Cardiac septum (tissue), 1 donor: ENCODE data around the gene XYLT2. TPM values are rescaled to one million over a fixed set of nuclear protein-coding genes. Genes with fewer than 3 reads are reported as not detected.

Experiments used
- DNase-seq: peaks from one replicate; pipeline ENCODE4 v3.0.0-alpha.2; 2020; ENCODE audit warnings: low spot score
- intact Hi-C: fragments of 100-400 bp; cut with DNase I; formaldehyde crosslinking; loops from one replicate; pipeline ENCODE4 v1.14.0; 2022
- total RNA-seq: library from RNA; stranded (reverse); fragmentation: NEBNext Ultra II Directional; extraction: Animal tissue kit (Norgen Biotek cat#: 25700); gene quantifications from one replicate; pipeline ENCODE4 v1.2.1, GENCODE V29; 2021
- donor health status: DM: no; HTN: no; CAD: no.

The XYLT2 gene
- total RNA-seq, 1 donor from 2014 or later = 10.8 TPM

GRCh38 chr17:50346313-50347116 lies 589 bp downstream of the XYLT2 start:
- no peak for DNase-seq
- intact Hi-C loops = no loop called here

DNA sequence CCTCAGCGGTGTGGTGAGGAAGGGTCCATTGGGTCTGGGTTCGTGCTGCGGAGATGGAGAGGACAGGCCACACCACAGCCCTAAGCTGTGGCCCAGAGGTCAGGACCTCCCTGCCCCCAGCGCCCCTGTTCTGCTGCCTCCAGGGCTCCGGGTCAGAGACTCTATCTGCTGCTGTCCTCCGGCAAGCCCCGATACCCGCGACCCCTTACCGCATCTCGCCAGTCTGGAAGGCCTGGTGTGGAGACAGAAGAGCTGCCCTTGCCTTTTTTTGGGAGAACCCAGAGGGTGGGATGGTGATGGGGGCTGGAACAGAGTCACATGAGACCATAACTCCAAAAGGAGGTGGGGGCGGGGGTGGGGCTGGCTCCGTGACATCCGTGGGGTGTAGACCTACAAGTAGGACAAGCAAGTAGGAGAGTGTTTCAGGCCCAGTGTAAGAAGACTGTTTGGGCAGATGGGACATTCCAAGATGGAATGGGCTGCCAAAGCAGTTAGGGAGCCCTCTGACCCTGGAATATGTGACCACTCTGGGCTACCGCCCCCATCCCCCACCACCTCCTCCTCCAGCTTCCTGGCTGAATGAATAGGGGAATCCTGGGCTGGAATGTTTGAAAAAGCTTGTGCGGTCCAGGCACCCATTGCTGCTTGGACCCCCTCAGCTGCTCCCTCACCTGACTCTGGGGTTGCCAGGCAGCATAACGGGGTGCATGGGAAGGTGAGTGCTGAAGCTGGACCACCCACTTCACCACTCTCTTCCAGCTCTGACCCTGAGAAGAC lies 1.4 kb downstream of the XYLT2 start:
- intact Hi-C loops = no loop called here
- DNase-seq = no peak

DNA sequence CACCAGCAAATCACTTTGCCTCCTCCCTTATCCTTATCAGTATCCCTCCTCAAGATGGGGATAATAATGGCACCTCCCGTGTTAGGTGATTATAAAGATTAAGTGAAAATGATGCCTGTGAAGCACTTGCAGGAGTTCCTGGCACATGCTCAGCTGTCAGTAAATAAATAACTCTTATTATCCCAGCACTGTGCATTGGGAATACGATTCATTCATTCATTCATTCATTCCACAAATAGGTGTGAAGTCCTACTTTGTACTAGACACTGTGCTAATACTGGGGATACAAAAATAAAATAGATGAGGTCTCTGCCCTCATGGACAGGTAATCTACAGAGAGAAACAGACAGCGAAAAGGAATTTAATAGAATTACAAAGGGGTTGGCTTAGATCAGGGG lies 2.0 kb downstream of the XYLT2 start:
- intact Hi-C loops = no loop called here
- no peak for DNase-seq

- intact Hi-C loops = no loop called here
- DNase-seq = no peak
Observed at GRCh38 chr17:50348522-50349242, 2.8 kb downstream of the XYLT2 start.

DNA sequence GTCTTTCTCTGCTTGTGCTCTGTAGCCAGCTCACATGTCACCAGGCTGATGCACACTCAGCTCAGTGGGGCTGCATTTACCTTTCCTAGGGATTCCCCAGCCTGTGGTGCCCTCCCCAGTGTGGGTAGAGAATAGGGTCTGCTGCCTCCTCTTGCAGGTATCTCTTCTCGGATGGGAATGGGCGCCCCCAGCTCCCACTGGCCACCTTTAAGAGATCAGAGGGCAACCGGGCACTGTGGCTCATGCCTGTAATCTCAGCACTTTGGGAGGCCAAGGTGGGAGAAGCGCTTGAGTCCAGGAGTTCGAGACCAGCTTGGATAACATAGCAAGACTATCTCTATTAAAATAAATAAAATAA lies 3.3 kb downstream of the XYLT2 start:
- no peak for DNase-seq
- intact Hi-C loops = no loop called here

GRCh38 chr17:50350733-50351132 lies 4.8 kb downstream of the XYLT2 start:
- intact Hi-C loops = no loop called here
- DNase-seq = no peak

DNA sequence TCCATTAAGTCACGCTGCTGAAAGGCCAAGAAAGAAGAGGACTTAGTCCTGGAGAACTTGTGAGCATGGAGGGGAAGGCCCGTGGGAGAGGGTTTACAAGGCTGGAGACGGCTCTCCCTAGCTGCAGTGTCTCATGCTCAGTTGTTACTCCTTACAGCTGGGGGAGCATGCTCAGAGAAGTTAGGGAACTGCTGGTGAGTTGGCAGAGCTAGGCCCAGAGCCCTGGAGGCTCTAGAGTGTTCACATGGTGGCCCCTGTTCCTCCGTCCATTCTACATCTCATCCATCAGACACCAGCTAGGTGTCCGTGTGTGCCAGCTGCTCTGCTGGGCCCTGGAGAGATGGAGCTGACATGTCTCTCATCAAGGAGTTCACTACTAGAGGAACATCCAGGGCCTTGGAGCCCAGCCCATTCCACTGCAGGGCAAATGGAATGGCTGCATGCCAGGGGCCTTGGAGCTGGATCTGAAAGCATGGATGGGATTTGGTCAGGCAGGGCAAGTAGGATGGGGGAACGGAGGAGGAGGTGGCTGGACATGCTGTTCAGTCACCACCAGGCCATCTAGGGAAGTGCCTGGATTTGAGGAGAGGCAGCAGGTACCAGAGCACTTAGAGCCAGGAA lies 6.3 kb downstream of the XYLT2 start:
- intact Hi-C loops = no loop called here
- DNase-seq = no peak

DNA sequence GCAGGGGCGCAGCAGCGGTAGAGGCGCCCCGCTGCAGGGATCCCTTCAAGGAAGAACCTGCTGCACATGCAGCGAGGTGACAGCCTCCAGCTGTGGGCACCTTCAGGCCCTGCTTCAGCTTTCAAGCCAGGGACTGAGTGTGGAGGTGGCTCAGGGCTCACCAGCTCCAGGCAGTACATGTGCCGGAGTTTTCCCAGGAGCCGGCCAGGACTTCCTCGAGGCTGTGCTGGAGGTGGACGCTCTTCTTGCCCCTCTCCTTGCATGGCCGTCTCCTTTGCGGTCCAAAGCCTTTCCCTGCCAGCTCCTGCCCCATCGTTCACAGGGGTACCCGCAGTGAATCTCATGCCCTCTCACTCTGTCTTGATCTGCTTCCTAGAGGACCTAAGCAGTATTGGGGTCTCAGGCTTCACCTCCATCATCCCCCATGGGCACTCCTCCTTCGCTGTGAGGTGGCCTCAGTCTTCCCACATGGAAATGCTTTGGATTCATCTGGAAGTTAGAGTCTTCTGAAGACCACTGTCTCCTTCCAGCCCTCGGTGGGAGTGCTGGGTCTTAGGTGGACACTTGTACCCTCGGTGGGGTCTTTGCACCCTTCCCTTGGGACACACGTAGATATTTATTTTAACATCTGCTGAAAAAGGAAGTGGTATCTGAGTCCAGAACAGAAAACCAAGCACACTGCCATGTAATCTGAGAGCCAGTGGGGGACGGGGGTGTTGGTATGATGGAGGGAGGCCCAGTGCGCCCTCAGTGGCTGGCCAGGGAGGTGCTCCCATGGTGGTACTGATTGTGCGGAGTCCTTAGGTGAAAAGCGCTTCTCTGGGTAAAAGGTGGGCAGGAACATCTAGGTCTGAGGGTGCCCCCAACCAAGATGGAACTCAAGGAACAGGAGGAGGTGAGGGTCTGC lies 7.0 kb downstream of the XYLT2 start:
- DNase-seq = no peak

DNA sequence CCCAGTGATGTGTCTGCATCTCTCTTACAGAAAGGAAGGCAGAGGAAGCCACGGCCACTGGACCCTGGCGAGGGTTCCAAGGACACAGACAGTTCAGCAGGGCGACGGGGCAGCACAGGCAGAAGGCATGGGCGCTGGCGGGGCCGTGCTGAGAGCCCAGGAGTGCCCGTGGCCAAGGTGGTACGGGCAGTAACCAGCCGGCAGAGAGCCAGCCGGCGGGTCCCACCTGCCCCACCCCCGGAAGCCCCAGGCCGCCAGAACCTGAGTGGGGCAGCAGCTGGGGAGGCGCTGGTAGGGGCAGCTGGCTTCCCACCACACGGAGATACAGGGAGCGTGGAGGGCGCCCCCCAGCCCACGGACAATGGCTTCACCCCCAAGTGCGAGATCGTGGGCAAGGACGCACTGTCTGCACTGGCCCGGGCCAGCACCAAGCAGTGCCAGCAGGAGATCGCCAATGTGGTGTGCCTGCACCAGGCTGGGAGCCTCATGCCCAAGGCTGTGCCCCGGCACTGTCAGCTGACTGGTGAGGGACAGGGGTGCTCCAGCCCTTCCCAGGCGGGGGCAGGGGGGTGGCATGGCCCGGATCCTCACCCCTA lies 7.8 kb downstream of the XYLT2 start:
- DNase-seq = no peak
- intact Hi-C loops = no loop called here

More for the DNA sequence above, 7.0 kb downstream of the XYLT2 start:
- intact Hi-C loops = no loop called here

DNA sequence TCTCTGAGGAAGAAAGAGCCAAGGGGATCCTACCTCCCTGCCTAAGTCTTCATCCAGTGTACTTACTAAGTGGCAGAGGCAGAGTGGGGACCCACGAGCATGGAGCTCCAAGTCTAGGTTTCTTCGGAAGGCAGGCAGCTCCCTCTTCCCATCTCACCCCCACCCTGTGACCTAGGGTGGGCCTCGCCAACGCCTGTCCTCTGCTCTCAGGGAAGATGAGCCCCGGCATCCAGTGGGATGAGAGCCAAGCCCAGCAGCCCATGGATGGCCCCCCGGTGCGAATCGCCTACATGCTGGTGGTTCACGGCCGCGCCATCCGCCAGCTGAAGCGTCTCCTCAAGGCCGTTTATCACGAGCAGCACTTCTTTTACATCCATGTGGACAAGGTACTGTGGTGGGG lies 8.3 kb downstream of the XYLT2 start:
- no peak for DNase-seq
- intact Hi-C loops = no loop called here

GRCh38 chr17:50354776-50355175 lies 8.8 kb downstream of the XYLT2 start:
- DNase-seq = no peak
- intact Hi-C loops = no loop called here

- intact Hi-C loops = no loop called here
Observed at GRCh38 chr17:50355336-50355700, 9.4 kb downstream of the XYLT2 start.

GRCh38 chr17:50355701-50356341 lies 9.9 kb downstream of the XYLT2 start:
- intact Hi-C loops = no loop called here
- DNase-seq = no peak

More at GRCh38 chr17:50355336-50355700, 9.4 kb downstream of the XYLT2 start:
- DNase-seq = no peak

DNA sequence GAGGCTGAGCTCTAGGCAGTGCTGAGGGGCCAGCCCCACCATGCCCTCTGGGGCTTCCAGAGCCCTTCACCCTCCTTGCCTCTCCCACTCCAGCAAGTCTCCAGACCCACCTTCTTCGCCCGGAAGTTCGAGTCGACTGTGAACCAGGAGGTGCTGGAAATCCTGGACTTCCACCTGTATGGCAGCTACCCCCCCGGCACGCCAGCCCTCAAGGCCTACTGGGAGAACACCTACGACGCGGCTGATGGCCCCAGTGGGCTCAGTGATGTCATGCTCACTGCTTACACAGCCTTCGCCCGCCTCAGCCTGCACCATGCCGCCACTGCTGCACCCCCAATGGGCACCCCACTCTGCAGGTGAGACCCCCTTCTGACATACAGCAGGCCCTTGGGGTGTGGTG lies 10.5 kb downstream of the XYLT2 start:
- intact Hi-C loops = no loop called here
- no peak for DNase-seq

DNA sequence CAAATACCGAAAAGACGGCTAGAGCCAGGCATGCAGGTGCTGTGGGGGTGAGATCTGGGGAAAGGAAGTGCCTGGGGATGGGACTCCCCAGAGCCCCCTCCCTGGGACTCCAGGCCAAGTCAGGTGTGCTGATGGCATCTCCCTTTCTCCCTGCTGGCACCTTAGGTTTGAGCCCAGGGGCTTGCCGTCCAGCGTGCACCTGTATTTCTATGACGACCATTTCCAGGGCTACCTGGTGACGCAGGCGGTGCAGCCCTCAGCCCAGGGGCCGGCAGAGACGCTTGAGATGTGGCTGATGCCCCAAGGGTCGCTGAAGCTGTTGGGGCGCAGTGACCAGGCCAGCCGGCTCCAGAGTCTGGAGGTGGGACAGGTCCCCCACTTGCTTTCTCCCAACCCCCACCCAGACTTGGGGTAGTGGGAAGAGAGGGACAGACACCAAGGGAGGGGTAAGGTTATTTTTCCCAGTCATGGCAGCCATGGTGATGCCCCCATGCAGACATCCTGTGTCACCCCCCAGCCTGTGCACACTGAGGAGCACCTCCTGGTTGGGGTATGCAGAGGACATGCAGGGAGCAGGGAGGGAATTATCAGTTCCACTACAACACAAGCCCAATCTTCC lies 11.1 kb downstream of the XYLT2 start:
- intact Hi-C loops = no loop called here
- DNase-seq = peak; percentile 44

DNA sequence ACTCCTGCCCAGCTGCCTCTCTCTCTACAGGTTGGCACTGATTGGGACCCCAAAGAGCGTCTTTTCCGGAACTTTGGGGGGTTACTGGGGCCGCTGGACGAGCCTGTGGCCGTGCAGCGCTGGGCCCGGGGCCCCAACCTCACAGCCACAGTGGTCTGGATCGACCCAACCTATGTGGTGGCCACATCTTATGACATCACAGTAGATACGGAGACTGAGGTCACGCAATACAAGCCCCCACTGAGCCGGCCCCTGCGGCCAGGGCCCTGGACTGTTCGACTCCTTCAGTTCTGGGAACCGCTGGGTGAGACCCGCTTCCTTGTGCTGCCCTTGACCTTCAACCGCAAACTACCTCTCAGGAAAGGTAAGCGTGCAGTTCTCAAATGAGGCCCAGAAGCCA lies 12.3 kb downstream of the XYLT2 start:
- intact Hi-C loops = no loop called here
- peak; percentile 56 for DNase-seq

DNA sequence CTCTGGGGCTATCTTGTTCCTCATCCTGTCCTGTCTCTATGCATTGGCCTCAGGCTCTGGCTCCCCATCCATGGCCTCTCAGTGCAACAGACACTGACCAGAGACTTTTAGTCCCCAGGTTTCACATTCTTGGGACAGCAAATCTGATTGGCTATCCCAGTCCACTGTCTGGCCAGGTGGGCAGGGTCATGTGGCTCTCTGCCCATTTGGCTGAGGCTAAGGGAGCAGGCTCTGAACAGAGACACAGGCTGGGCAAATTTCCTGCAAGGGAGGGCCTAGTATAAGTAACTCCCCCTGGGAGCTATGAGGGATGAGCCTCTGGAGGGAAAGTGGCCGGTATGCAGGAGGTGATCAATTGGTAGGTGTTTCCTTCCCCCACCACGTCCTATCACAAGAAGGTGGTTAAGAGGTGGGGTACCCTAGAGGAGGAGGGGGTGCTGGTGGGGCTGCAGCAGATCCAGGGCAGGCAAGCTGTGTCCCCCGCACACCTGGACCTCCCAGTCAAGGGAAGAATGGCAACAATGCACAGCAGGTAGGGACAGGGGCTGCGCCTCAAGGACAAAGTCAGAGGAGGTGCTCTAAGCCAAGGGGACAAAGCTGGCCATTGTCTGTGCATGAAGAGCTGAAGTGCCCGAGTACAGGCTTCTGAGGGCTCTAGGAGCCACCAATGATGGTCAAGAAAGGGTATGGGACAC lies 13.2 kb downstream of the XYLT2 start:
- intact Hi-C loops = no loop called here
- peak; percentile 60 for DNase-seq
